GM21737 (cell line): Measurements from ENCODE around the gene TEX53.

ENCODE experiments used
- ATAC-seq: cut with Tn5 transposase; IDR thresholded peaks from one replicate; pipeline ENCODE4 v1.9.1; 2021; ENCODE audit warnings: mild to moderate bottlenecking, moderate library complexity; ENCODE audit not compliant: unreplicated experiment

Gene TEX53

DNA sequence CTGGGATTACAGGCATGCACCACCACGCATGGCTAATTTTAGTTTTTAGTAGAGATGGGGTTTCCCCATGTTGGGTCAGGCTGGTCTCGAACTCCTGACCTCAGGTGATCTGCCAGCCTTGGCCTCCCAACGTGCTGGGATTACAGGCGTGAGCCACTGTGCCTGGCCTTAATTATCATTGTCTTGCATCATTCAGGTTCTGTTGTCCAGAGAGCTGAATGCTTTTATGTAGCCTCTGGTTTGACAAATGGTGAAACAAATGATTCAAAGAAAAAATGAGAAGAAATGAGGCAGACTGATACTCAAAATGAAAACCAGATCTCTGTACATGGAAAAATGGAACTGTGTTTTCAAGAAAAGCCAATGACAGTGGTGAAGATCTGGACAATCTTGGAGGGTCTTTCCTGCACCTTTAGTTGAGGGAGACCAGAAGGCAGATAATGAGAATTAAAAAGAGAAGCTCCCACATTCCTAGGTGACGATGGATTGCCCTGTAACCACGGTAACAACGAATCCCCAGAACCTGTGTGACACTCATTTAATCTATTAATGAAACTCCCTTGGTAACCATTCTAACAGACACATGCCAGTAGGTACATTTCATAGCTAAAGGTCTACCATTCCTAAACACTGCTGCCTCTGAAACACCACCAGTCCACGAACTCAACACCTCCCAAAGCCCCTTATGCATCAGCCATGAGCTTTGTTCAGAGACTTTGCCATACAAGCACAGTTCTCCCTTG lies 22.8 kb upstream of the TEX53 start:
- ATAC-seq = no peak

GRCh38 chr9:114678795-114679194 lies 21.2 kb upstream of the TEX53 start:
- no peak for ATAC-seq

DNA sequence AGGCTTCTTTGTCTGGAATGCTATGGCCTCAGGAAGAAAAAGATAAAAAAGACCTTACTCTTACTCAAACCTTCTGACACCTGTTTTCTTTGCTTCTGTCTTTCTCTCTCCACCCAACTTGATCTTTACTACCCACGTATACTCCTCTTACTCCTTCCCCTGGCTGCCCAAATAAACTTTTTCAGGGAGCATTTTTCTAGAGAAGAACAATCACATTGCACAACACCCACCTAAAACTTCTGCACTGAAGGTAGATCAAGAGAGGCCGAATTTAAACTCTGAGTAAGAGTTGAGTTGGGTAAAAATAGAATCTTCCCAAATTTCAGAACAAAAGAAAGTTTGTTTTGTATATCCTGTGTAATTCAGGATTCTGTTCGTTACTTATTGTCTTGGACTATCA lies 20.5 kb upstream of the TEX53 start:
- no peak for ATAC-seq

GRCh38 chr9:114677418-114677817 lies 19.8 kb upstream of the TEX53 start:
- ATAC-seq = no peak

DNA sequence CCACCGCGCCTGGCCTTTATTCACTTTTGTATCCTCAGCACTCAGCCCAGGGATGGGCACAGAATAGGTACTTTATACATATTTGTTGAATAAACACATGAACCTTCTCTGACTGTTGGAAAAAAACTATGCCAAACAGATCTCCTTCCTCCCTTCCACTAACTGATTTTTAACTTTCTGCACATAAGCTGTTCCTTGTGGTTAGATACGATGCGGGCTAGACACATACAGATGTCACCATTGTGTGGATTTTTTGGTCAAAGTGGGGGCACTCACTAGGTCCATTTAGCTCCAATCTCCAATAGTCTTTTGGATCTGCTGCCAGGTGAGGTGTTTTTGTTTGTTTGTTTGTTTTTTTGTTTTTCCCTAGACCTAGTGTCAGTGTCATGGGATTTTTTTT lies 19.3 kb upstream of the TEX53 start:
- no peak for ATAC-seq

DNA sequence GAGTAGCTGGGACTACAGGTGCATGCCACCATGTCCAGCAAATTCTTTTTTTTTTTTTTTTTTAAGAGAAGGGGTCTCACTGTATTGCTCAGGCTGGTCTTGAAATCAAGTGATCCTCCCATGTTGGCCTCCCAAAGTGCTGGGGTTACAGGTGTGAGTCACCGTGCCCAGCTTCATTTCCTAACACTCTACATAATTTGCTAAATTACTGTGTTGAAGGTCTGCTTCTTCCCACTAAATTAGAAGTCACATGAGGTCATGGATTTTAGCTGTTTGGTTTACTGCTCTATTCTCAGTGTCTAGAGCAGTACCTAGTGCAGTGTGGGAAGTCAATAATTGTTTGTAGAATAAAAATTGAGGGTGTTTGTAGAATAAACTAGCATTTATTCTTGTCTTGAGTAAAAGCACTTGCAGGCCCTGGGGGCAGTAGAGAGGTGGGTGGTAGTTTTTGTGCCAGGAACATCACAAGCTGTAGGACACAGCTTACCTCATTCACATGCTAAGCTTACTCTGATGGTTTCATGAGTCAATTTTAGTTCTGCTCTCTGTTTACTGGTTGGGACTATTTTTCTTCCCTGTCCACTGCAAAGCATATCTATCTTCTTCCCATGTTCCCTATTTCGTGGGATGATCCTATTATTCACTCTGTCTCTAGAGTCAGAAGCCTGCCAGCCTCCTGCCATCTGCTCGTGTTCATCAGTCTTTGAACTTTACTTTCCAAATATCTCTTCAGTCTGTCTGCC lies 17.4 kb upstream of the TEX53 start:
- no peak for ATAC-seq

DNA sequence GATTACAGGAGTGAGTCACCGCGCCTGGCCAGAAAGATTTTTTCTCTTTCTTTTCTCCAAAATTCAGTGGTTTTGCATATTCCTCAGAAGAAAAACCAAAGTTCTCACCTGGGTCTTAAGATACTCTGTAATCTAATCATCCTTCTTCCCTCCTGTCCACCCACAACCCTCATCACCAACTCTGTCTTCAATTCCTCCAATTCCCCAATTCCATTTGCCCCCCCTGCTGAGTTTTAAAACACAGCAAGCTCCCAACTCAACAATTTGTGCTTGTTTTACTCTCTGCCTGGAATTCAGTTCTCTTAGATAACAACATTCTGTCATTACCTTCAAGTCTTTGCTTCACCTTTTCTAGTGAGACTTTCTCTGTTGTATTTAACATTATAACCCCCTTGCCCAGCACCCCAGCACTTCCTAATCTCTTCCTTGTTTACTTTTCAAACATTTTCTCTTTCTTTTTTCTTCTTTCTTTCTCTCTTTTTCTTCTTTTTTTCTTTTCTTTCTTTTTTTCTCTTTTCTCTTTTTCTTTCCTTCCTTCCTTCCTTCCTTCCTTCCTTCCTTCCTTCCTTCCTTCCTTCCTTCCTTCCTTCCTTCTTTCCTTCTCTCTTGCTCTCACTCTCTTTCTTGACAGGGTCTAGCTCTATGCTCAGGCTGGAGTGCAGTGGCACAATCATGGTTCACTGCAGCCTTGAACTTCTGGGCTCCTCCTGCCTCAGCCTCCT lies 16.6 kb upstream of the TEX53 start:
- ATAC-seq = no peak

- no peak for ATAC-seq
These were observed 14.0 kb upstream of the TEX53 start for GRCh38 chr9:114671605-114672004.

- no peak for ATAC-seq
These were observed 12.4 kb upstream of the TEX53 start for GRCh38 chr9:114669961-114670360.

GRCh38 chr9:114668146-114668545 lies 10.5 kb upstream of the TEX53 start:
- ATAC-seq = no peak

DNA sequence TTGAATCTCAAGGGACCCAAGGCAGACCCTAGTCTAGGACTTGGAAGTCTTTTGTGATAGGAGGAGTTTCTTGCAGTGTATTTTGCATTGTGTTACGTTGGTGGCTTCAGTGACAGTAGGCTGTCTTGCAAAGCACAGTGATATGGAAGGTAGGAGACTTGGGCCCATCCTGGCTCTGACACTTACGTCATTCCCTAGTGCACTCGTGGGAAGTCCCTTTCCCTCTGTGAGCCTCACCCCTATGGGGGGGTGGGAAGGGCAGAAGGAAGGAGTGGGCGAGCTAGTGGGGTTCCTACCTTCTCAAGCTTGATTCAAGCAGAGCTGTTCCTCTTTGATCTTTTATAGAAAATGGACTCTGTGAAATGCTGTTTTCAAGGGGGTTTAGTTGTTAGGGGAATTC lies 9.2 kb upstream of the TEX53 start:
- no peak for ATAC-seq

DNA sequence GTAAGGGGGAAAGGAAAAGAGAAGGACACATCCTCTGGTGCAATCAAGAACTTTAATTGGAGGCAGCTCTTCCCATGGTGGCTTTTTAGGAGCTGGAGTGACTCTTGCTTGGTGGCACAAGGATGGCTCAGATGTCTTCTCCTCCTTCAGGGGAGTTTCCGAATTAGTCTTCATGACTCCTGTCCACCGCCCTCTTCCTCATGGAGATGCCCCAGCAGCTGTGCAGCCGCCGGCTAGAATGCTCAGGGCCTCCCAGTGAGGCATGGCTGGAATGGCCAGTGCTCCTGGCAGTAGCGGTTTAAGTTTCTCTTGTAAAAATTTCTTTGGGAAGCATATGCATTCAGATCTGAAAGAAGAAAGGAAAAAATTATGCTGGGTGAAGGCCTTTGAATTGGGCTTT lies 8.8 kb upstream of the TEX53 start:
- ATAC-seq = no peak

- ATAC-seq = no peak
These were observed 6.6 kb upstream of the TEX53 start for GRCh38 chr9:114664181-114664580.

DNA sequence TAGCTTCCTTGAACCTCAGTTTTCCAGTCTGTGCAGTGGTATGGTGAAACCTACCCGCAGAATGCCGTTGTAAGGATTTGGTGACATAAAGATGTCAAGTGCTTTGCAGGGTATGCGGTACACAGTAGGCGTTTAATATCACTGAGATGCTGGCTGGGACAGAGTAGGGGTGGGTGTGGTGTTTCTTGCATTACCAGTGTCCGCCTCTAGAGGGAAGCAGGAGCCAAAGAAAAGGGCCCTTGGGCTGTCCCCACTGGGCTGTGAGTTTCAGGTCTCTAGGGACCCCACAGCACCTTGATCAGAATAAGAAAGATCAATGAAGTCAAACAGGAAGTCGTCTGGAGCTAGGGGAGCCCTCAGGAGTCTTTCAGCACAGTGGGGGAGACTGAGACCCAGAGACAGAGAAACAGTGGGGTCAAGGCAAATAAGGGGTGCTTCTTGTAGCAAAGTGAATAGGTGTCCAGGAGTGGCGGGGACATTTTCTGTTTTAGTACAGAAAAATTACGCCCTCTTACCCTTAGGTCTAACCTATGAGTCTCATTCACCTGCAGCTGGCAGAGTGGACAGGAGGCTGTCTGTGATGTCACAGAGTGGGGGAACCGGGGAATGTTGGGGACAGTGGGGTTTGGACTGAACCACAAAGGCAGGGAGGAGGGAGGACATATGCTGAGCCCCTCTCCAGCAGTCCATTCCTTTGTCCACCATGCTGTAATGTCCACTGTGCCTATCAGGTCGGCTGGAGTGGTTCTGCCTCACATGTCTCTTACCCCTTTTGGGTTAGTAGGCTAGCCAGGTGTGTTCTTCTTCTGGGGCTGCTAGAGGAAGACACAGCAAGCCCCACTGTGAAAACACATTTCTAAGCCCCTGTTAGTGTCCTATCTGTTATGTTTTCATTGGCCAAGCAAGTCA lies 4.7 kb upstream of the TEX53 start:
- no peak for ATAC-seq

- ATAC-seq = no peak
These were observed 1.3 kb downstream of the TEX53 start for GRCh38 chr9:114656301-114656700.

DNA sequence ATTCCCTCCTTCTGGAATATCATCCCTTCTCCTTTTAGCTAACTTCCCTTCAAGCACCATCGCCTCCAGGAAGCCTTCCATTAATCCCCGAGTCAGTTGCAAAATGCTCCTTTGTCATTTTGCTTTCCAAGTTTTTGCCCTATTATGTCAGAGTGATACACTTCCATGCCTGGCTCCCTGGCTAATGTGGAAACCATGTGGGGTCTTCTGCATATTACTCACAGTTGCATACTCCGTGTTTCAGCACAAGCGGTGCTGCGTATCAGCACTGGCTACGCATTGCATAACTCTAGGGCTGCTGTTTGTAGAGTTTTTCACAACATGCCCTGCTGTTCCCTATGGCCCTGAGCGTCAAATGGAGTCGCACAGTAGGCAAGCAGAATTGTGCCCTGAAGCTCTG lies 1.9 kb downstream of the TEX53 start:
- no peak for ATAC-seq

DNA sequence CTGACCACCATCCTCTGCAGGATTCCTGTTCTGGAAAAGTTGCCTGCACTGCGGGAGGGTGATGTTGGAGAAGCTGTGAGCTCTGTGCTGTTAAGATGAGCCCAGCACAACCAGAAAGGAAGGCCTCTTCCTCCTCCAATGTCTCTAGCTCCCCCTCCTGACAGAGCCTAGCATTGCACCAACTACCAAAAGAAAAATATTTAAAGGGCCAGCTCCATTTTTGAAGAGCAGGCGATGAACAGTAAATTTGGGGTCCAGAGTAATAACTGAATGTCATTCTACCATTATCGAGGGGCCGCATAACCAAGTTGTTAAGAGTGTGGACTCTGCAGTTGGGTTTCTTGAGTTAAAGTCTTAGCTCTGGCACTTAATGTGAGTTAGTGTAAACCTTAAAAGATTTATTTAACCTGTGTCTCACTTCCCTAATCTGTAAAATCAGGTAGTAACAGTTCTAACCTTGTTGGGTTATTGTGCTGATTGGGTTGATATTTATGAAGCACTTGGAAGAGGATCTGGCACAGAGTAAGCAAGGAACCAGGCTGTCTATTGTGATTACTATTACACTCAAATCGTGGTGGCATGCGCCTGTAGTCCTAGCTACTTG lies 3.9 kb downstream of the TEX53 start:
- ATAC-seq = no peak

DNA sequence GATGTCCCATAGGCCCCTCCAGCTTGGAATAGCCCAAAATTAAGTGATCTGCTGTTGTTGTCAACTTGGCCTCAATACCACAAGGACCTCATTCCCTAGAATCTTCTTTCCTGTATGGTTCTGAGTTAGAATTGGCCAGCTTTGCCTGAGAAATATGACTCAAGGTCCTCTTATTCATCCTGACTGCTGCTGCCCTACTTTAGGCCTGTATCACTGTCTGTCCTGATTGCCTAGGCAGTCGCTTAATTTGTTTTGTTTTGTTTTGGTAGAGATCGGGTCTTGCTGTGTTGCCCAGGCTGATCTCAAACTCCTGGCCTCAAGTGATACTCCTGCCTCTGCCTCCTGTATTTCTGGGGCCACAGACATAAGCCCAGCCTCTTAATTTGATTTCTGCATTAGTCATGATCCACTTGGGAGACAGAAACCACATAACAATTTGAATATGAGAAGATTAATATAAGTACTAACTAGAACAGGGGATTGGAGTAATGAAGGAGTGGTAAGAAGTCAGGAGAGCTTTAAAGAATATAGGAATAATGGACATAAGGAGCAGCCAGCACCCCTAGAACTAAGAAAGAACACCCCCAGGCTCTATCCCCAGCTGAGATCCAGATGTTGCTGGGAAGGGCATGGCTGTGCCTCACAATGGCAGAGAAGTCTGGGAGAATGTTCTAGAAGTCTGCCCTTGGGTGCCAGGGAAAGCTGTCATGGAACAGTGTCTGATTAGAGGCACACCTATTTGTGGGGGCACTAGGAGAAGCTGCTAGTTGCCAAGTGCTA lies 4.6 kb downstream of the TEX53 start:
- no peak for ATAC-seq

- ATAC-seq = no peak
These were observed 13.7 kb downstream of the TEX53 start for GRCh38 chr9:114643896-114644295.

DNA sequence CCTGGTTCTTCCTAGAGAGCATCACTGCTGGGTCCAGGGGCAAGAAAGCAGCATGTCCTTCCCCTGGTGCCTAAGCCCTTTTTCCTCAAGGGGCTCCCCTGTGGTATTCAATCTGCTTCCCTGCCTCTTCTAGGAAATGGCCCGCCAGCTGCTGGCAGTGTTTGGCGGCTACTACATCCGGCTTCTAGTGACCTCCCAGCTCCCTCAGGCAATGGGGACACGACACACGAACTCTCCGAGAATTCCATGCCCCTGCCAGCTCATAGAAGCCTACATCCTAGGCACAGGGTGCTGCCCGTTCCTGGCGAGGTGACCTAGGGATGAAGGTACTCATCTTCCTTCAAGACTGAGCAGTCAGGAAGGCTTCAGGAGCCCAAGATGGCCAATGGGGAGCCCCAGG lies 14.6 kb downstream of the TEX53 start:
- no peak for ATAC-seq
